HG03103 (cell line): ENCODE data around the gene RBFOX1.

Source experiments
- ATAC-seq: cut with Tn5 transposase; IDR thresholded peaks from one replicate; pipeline ENCODE4 v1.9.1; 2021; ENCODE audit warnings: low read depth; ENCODE audit not compliant: unreplicated experiment

RBFOX1 gene

GRCh38 chr16:7742626-7743025 lies 410.0 kb downstream of the RBFOX1 start:
- ATAC-seq: no peak

- ATAC-seq: no peak
These were observed 412.1 kb downstream of the RBFOX1 start for GRCh38 chr16:7744546-7745264.

GRCh38 chr16:7745276-7745675 lies 412.6 kb downstream of the RBFOX1 start:
- no peak for ATAC-seq

GRCh38 chr16:7746941-7747340 lies 414.3 kb downstream of the RBFOX1 start:
- no peak for ATAC-seq

- no peak for ATAC-seq
These were observed 415.9 kb downstream of the RBFOX1 start for GRCh38 chr16:7748522-7748921.

GRCh38 chr16:7755347-7755882 lies 422.8 kb downstream of the RBFOX1 start:
- no peak for ATAC-seq
